ENCODE data around the gene LILRA2. TPM values are rescaled to one million over a fixed set of nuclear protein-coding genes. Genes with fewer than 3 reads are reported as not detected.
"Not testable (repeated sequence)": the region's sequence is repeated elsewhere in the genome, so short reads cannot be mapped to it uniquely, and the experiment has no call there.

LILRA2 gene
- total and polyA plus RNA-seq, 3 donors from 2014 or later, result 0.47 to 2.6 (median 0.87) TPM

DNA sequence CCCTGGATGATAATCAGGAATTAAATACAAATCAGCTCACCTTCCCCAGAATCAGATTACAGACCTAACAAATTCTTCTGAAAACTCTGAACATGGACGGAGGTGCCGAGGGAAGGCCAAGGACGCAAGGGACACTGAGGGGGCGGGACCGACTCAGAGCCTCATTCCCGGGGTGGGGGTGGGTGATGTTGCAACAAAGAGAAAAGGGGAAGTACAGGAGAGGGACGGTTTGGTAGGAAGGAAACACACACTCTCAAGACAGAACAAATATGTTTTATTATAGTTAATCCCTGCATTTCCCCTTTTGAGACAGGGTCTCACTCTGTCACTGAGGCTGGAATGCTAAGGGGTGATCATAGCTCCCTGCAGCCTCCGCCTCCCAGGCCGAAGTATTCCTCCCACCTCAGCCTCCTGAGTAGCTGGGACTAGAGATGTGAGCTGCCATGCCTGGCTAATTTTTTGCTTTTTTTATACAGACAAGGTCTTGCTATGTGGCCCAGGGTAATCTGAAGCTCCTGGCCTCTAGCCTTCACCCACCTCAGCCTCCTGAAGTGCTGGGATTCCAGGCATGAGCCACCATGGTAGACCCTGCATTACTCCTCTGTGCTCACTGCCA is 786 bp upstream of the LILRA2 start:
- WGBS, 2 donors, result 53 to 74% methylated on average over 9 of the region's 9 CpGs
- Histone ChIP-seq H3K4me1 (no peaks in the 10 kb centered on the region), H3K4me3 (no peak overlapping the region), H3K36me3 (ENCODE audit: low read depth, missing control alignments) (no peaks in the 10 kb centered on the region), H3K27ac (no peak overlapping the region), H3K9me3 (no peaks in the 10 kb centered on the region), H3K27me3 (no peaks in the 10 kb centered on the region)
- TF ChIP-seq POLR2A (IDR thresholded peaks at IDR 0.05), result no peak
- no peak for TF ChIP-seq CTCF (IDR thresholded peaks at IDR 0.05)
- DNase-seq, result no peak
- intact Hi-C loops (cut with DNase I; ENCODE audit: low total_unique reads), result no loop called here

GRCh38 chr19:54574051-54574450 is 461 bp downstream of the LILRA2 start:
- no peak overlapping the region for H3K27ac ChIP-seq
- TF ChIP-seq POLR2A (IDR thresholded peaks at IDR 0.05) (no peak), CTCF (IDR thresholded peaks at IDR 0.05) (no peak)
- H3K27me3 ChIP-seq, result no peaks in the 10 kb centered on the region
- DNase-seq, result no peak
- H3K4me3 ChIP-seq, result no peak overlapping the region
- H3K36me3 ChIP-seq (ENCODE audit: low read depth, missing control alignments), result no peaks in the 10 kb centered on the region
- no peaks in the 10 kb centered on the region for H3K9me3 ChIP-seq
- intact Hi-C loops (cut with DNase I; ENCODE audit: low total_unique reads), result no loop called here
- no peaks in the 10 kb centered on the region for H3K4me1 ChIP-seq
- 38 to 83% methylated on average over 2 to 4 of the region's 4 CpGs for WGBS, 2 donors

DNA sequence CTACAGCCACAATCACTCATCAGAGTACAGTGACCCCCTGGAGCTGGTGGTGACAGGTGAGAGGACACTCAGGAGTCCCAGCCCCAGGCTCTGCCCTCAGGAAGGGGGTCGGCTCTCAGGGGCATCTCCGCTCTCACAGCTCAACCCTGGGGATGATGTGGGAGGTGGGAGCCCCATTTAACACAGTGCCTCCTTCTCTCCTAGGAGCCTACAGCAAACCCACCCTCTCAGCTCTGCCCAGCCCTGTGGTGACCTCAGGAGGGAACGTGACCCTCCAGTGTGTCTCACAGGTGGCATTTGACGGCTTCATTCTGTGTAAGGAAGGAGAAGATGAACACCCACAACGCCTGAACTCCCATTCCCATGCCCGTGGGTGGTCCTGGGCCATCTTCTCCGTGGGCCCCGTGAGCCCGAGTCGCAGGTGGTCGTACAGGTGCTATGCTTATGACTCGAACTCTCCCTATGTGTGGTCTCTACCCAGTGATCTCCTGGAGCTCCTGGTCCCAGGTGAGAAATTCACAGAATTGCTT is 1.0 kb downstream of the LILRA2 start:
- H3K9me3 ChIP-seq, result no peaks in the 10 kb centered on the region
- DNase-seq, result no peak
- H3K27ac ChIP-seq, result no peak overlapping the region
- H3K36me3 ChIP-seq (ENCODE audit: low read depth, missing control alignments), result no peaks in the 10 kb centered on the region
- WGBS, 2 donors, result 78 to 84% methylated on average over 9 to 12 of the region's 12 CpGs
- H3K4me1 ChIP-seq, result no peaks in the 10 kb centered on the region
- intact Hi-C loops (cut with DNase I; ENCODE audit: low total_unique reads), result no loop called here
- no peak overlapping the region for H3K4me3 ChIP-seq
- no peak for TF ChIP-seq POLR2A (IDR thresholded peaks at IDR 0.05)
- TF ChIP-seq CTCF (IDR thresholded peaks at IDR 0.05), result no peak
- no peaks in the 10 kb centered on the region for H3K27me3 ChIP-seq

DNA sequence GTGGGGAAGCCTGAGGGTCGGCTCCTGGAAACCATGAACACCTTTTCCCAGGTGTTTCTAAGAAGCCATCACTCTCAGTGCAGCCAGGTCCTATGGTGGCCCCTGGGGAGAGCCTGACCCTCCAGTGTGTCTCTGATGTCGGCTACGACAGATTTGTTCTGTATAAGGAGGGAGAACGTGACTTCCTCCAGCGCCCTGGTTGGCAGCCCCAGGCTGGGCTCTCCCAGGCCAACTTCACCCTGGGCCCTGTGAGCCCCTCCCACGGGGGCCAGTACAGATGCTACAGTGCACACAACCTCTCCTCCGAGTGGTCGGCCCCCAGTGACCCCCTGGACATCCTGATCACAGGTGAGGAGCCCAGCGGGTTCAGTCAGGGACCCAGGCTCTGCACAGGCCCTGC is 1.6 kb downstream of the LILRA2 start:
- H3K27ac ChIP-seq; H3K4me3 ChIP-seq; H3K9me3 ChIP-seq; H3K4me1 ChIP-seq; H3K36me3 ChIP-seq (ENCODE audit: low read depth, missing control alignments); DNase-seq; H3K27me3 ChIP-seq; intact Hi-C loops (cut with DNase I; ENCODE audit: low total_unique reads): not testable (repeated sequence)
- 65 to 84% methylated on average over 7 to 9 of the region's 9 CpGs for WGBS, 2 donors

GRCh38 chr19:54576411-54576976 is 2.9 kb downstream of the LILRA2 start:
- no peak for TF ChIP-seq POLR2A (IDR thresholded peaks at IDR 0.05)
- TF ChIP-seq CTCF (IDR thresholded peaks at IDR 0.05), result no peak
- WGBS, 2 donors, result 68 to 85% methylated on average over 4 to 6 of the region's 6 CpGs
- Histone ChIP-seq H3K9me3 (no peaks in the 10 kb centered on the region), H3K27me3 (no peaks in the 10 kb centered on the region), H3K4me3 (no peak overlapping the region), H3K36me3 (ENCODE audit: low read depth, missing control alignments) (no peaks in the 10 kb centered on the region), H3K4me1 (no peaks in the 10 kb centered on the region), H3K27ac (no peak overlapping the region)
- DNase-seq, result no peak
- intact Hi-C loops (cut with DNase I; ENCODE audit: low total_unique reads), result no loop called here
